Measurements from ENCODE around the gene AVPI1. TPM values are rescaled to one million over a fixed set of nuclear protein-coding genes. Genes with fewer than 3 reads are reported as not detected.
"Not testable (repeated sequence)": the region's sequence is repeated elsewhere in the genome, so short reads cannot be mapped to it uniquely, and the experiment has no call there.

The AVPI1 gene
- total and polyA plus RNA-seq, 2 donors from 2014 or later: 10.7 to 15.5 TPM

DNA sequence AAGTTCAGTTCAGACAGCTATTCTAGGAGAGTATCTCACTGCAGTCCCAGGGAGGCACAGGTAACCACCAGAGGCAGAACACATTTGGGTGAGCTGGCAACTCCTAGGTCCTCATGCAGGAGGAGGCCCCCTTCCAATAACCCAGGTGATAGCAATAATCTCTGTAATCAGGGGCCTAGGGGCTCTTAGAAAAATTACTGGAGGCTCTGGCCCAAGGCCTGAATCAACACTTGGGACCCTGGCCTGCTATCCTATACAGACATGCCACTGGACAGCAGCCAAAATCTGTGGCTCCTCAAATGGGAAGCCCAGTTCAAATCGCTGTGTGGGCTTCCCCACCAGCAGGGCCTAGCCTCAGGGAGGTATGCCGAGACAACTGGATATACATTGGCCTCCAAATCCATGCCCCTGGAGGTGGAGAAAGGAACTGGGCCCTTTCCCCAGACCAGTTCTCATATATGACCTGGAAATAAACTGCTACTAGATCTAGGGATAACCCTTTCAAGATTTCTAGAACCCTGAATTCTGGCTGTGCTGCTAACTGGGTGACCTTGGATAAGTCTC, 1.6 kb downstream of the AVPI1 start:
- Histone ChIP-seq H3K27ac (ENCODE audit: low read depth in 2 of 2, low read length in 2 of 2) (no peak overlapping the region), H3K36me3 (ENCODE audit: control insufficient read depth in 2 of 3, insufficient read depth in 3 of 3, low read length in 3 of 3) (no peaks in the 10 kb centered on the region), H3K4me1 (ENCODE audit: control insufficient read depth in 2 of 3, insufficient read depth in 2 of 3, low read depth in 1 of 3, low read length in 3 of 3) (peaks cover 2 to 23% (median 23%) of the 10 kb centered on the region in 3 donors), H3K9ac (ENCODE audit: low read length in 3 of 3) (peak overlapping the region in 1 of 3 donors; percentile 86), H3K27me3 (ENCODE audit: control insufficient read depth, insufficient read depth, low read length) (no peaks in the 10 kb centered on the region), H3K4me3 (ENCODE audit: low read length in 3 of 3) (peak overlapping the region in 2 of 3 donors; percentile 2 to 82), H3K9me3 (ENCODE audit: control insufficient read depth in 2 of 3, insufficient read depth in 1 of 3, low read length in 3 of 3) (no peaks in the 10 kb centered on the region)
- FAIRE-seq (no peak), DNase-seq (peak in 2 of 5 donors; percentile 10 to 37)
- intact Hi-C loops (cut with DNase I): no loop called here
- TF ChIP-seq, protein P1, sequence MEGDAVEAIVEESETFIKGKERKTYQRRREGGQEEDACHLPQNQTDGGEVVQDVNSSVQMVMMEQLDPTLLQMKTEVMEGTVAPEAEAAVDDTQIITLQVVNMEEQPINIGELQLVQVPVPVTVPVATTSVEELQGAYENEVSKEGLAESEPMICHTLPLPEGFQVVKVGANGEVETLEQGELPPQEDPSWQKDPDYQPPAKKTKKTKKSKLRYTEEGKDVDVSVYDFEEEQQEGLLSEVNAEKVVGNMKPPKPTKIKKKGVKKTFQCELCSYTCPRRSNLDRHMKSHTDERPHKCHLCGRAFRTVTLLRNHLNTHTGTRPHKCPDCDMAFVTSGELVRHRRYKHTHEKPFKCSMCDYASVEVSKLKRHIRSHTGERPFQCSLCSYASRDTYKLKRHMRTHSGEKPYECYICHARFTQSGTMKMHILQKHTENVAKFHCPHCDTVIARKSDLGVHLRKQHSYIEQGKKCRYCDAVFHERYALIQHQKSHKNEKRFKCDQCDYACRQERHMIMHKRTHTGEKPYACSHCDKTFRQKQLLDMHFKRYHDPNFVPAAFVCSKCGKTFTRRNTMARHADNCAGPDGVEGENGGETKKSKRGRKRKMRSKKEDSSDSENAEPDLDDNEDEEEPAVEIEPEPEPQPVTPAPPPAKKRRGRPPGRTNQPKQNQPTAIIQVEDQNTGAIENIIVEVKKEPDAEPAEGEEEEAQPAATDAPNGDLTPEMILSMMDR (IDR thresholded peaks at IDR 0.05; ENCODE audit: borderline replicate concordance, extremely low read depth, insufficient read depth): no peak

DNA sequence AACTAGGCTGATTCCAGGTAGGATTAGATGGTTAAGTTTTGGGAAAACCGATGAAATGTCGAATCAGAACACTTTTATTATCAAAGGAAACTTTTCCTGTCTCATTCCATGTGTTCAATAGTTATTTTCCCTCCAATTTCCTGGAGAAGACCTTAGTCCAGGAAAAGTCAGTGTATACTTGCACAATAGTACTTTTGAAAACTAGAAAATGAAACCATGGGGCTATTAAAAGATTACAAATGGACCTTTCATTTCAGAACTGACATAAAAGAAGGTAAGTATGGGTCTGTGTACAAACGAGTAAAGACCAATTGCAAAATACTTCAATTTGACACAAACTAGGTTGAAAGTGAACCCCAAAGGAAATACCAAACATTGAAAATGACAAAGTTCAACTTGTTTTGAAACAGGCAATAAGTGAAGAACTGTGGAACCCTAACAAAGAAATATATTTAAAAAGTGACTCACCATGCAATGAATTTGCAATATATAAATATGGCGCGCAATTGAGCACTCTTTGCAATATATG, 2.1 kb downstream of the AVPI1 start:
- Histone ChIP-seq H3K4me1 (ENCODE audit: control insufficient read depth in 2 of 3, insufficient read depth in 2 of 3, low read depth in 1 of 3, low read length in 3 of 3) (peaks cover 2 to 23% (median 23%) of the 10 kb centered on the region in 3 donors), H3K4me3 (ENCODE audit: low read length in 3 of 3) (peak overlapping the region in 2 of 3 donors; percentile 2 to 82), H3K36me3 (ENCODE audit: control insufficient read depth in 2 of 3, insufficient read depth in 3 of 3, low read length in 3 of 3) (peaks cover 0 to 2% (median 0%) of the 10 kb centered on the region in 3 donors), H3K27me3 (ENCODE audit: control insufficient read depth, insufficient read depth, low read length) (no peaks in the 10 kb centered on the region), H3K9me3 (ENCODE audit: control insufficient read depth in 2 of 3, insufficient read depth in 1 of 3, low read length in 3 of 3) (no peaks in the 10 kb centered on the region), H3K9ac (ENCODE audit: low read length in 3 of 3) (no peak overlapping the region), H3K27ac (ENCODE audit: low read depth in 2 of 2, low read length in 2 of 2) (peak overlapping the region in 1 of 2 donors; percentile 35)
- intact Hi-C loops (cut with DNase I): no loop called here
- FAIRE-seq (no peak), DNase-seq (no peak)
- TF ChIP-seq, protein P1 (IDR thresholded peaks at IDR 0.05; ENCODE audit: borderline replicate concordance, extremely low read depth, insufficient read depth): no peak

DNA sequence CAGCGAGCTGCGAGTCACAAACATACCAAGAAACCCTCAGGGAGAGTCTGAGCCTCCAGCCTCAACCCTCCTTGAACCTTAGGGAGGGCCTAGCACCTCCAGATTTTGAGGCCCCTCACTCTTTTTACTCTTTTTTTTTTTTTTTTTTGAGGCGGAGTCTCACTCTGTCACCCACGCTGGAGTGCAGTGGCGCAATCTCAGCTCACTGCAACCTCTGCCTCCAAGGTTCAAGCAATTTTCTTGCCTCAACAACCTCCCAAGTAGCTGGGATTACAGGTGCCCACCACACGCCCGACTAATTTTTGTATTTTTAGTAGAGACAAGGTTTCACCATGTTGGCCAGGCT, 2.7 kb downstream of the AVPI1 start:
- H3K4me3 ChIP-seq (ENCODE audit: low read length in 3 of 3); DNase-seq; H3K9me3 ChIP-seq (ENCODE audit: control insufficient read depth in 2 of 3, insufficient read depth in 1 of 3, low read length in 3 of 3); FAIRE-seq; H3K36me3 ChIP-seq (ENCODE audit: control insufficient read depth in 2 of 3, insufficient read depth in 3 of 3, low read length in 3 of 3); intact Hi-C loops (cut with DNase I); H3K27me3 ChIP-seq (ENCODE audit: control insufficient read depth, insufficient read depth, low read length): not testable (repeated sequence)
- peak overlapping the region in 1 of 2 donors; percentile 64 for H3K27ac ChIP-seq (ENCODE audit: low read depth in 2 of 2, low read length in 2 of 2)
- peaks cover 2 to 23% (median 23%) of the 10 kb centered on the region in 3 donors for H3K4me1 ChIP-seq (ENCODE audit: control insufficient read depth in 2 of 3, insufficient read depth in 2 of 3, low read depth in 1 of 3, low read length in 3 of 3)
- peak overlapping the region in 2 of 3 donors; percentile 30 to 37 for H3K9ac ChIP-seq (ENCODE audit: low read length in 3 of 3)

DNA sequence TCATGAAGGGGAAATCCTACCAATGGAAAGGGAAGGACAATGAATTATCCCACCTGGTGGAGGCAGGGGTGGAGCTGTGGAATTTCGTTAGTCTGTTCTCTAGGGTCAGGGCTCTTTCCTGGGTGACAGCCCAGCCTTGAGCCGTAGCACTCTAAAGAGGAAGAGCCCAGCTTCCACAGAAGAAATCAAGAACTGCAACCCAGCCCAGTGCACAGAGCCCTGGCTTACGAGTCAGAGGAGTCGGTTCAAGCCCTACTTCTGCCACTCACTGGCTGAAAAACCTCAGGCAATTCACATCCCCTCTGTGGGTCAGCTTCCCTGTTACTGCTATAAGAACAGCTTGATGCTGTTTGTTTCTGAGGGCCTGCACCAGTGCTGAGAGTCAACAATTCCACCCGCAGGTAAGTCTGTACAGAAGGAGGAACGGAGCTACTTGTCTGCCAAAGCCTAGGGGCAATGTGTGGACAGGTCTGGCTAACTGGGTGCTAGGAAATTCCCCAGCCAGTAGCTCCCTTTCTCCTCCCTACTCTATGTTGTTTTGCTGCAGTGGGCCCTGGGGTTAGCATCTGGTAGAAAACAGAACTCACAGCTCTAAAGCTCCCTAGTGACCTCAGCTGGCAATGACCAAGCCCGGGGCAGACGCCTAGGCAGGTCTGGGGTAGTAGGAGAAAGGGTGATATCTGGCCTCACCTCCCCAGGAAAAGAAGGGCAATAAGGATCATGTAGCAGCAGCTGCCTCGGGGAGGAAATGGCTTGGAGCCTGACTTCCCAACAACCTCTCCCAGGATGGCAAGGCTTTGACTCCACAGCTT, 3.3 kb downstream of the AVPI1 start:
- FAIRE-seq: no peak
- TF ChIP-seq, protein P1 (IDR thresholded peaks at IDR 0.05; ENCODE audit: borderline replicate concordance, extremely low read depth, insufficient read depth): no peak
- peak overlapping the region in 2 of 3 donors; percentile 30 to 37 for H3K9ac ChIP-seq (ENCODE audit: low read length in 3 of 3)

More for the DNA sequence above, 3.3 kb downstream of the AVPI1 start:
- H3K9me3 ChIP-seq (ENCODE audit: control insufficient read depth in 2 of 3, insufficient read depth in 1 of 3, low read length in 3 of 3): no peaks in the 10 kb centered on the region
- H3K4me1 ChIP-seq (ENCODE audit: control insufficient read depth in 2 of 3, insufficient read depth in 2 of 3, low read depth in 1 of 3, low read length in 3 of 3): peaks cover 2 to 23% (median 23%) of the 10 kb centered on the region in 3 donors
- peak overlapping the region in 1 of 2 donors; percentile 64 for H3K27ac ChIP-seq (ENCODE audit: low read depth in 2 of 2, low read length in 2 of 2)
- no peak for DNase-seq
- H3K36me3 ChIP-seq (ENCODE audit: control insufficient read depth in 2 of 3, insufficient read depth in 3 of 3, low read length in 3 of 3): peaks cover 0 to 2% (median 0%) of the 10 kb centered on the region in 3 donors
- H3K4me3 ChIP-seq (ENCODE audit: low read length in 3 of 3): no peak overlapping the region
- H3K27me3 ChIP-seq (ENCODE audit: control insufficient read depth, insufficient read depth, low read length): no peaks in the 10 kb centered on the region
- intact Hi-C loops (cut with DNase I): no loop called here

All from kidney (tissue), 14 donors.